Parathyroid adenoma (tissue), 2 donors: ENCODE results near the gene AGPS.

Source experiments
- H2AFZ ChIP-seq: fragments of 300-600 bp; sonication (generic); one replicate; pipeline ENCODE4 v1.7.0; 2017; ENCODE audit warnings: antibody characterized with exemption, mild to moderate bottlenecking
- H3K27ac ChIP-seq: fragments of 300-600 bp; sonication (generic); one replicate; pipeline ENCODE4 v1.7.0; 2017
- H3K27me3 ChIP-seq: fragments of 300-600 bp; sonication (generic); one replicate; pipeline ENCODE4 v1.7.0; 2017; ENCODE audit warnings: low read length; ENCODE audit not compliant: control insufficient read depth, insufficient read depth
- H3K36me3 ChIP-seq: fragments of 300-600 bp; sonication (generic); one replicate; pipeline ENCODE4 v1.7.0; 2017; ENCODE audit warnings: low read length; ENCODE audit not compliant: control insufficient read depth, insufficient read depth
- H3K4me1 ChIP-seq: fragments of 300-600 bp; sonication (generic); one replicate; pipeline ENCODE4 v1.7.0; 2017; ENCODE audit warnings: control low read depth
- H3K4me2 ChIP-seq: fragments of 300-600 bp; sonication (generic); one replicate; pipeline ENCODE4 v1.7.0; 2017; ENCODE audit warnings: low read length
- H3K4me3 ChIP-seq: fragments of 300-600 bp; sonication (generic); one replicate; pipeline ENCODE4 v1.7.0; 2017; ENCODE audit warnings: low read depth, low read length
- H3K79me2 ChIP-seq: fragments of 300-600 bp; sonication (generic); one replicate; pipeline ENCODE4 v1.7.0; 2017; ENCODE audit warnings: control low read depth
- H3K9ac ChIP-seq: fragments of 300-600 bp; sonication (generic); one replicate; pipeline ENCODE4 v1.7.0; 2017; ENCODE audit warnings: mild to moderate bottlenecking
- H3K9me3 ChIP-seq: fragments of 300-600 bp; sonication (generic); one replicate; pipeline ENCODE4 v1.7.0; 2017; ENCODE audit warnings: low read length; ENCODE audit not compliant: control insufficient read depth
- CTCF ChIP-seq: fragments of 300-600 bp; sonication (generic); IDR thresholded peaks from one replicate; pipeline ENCODE4 v1.7.0; 2017; ENCODE audit warnings: antibody characterized with exemption, mild to moderate bottlenecking
- donor health status: primary hyperparathyroidism.

The AGPS gene

GRCh38 chr2:177506998-177507397 lies 114.4 kb downstream of the AGPS start:
- no peak for TF ChIP-seq CTCF
- Histone ChIP-seq H3K27ac (no peak overlapping the region), H3K4me1 (no peaks in the 10 kb centered on the region), H3K4me3 (no peak overlapping the region), H3K36me3 (no peaks in the 10 kb centered on the region), H3K9ac (no peak overlapping the region), H3K9me3 (no peaks in the 10 kb centered on the region), H3K27me3 (no peaks in the 10 kb centered on the region), H3K79me2 (no peaks in the 10 kb centered on the region), H3K4me2 (no peak overlapping the region), H2AFZ (no peak overlapping the region)

GRCh38 chr2:177516824-177517544 lies 124.4 kb downstream of the AGPS start:
- no peaks in the 10 kb centered on the region for H3K27me3 ChIP-seq
- H3K27ac ChIP-seq: no peak overlapping the region
- no peaks in the 10 kb centered on the region for H3K9me3 ChIP-seq
- H3K4me1 ChIP-seq: peaks cover 4% of the 10 kb centered on the region
- no peak overlapping the region for H3K4me2 ChIP-seq
- H3K79me2 ChIP-seq: no peaks in the 10 kb centered on the region
- H3K36me3 ChIP-seq: no peaks in the 10 kb centered on the region
- H3K4me3 ChIP-seq: no peak overlapping the region
- H2AFZ ChIP-seq: no peak overlapping the region
- no peak overlapping the region for H3K9ac ChIP-seq
- no peak for TF ChIP-seq CTCF

- Histone ChIP-seq H3K4me2 (no peak overlapping the region), H3K27me3 (no peaks in the 10 kb centered on the region), H3K4me3 (no peak overlapping the region), H3K9ac (no peak overlapping the region), H3K36me3 (no peaks in the 10 kb centered on the region), H3K27ac (no peak overlapping the region), H2AFZ (no peak overlapping the region), H3K79me2 (no peaks in the 10 kb centered on the region), H3K4me1 (peaks cover 4% of the 10 kb centered on the region), H3K9me3 (no peaks in the 10 kb centered on the region)
- no peak for TF ChIP-seq CTCF
These were observed 126.2 kb downstream of the AGPS start for GRCh38 chr2:177518754-177519153.

- Histone ChIP-seq H3K4me2 (no peak overlapping the region), H3K27ac (no peak overlapping the region), H3K36me3 (no peaks in the 10 kb centered on the region), H3K9me3 (no peaks in the 10 kb centered on the region), H2AFZ (no peak overlapping the region), H3K27me3 (no peaks in the 10 kb centered on the region), H3K4me3 (no peak overlapping the region), H3K4me1 (peaks cover 4% of the 10 kb centered on the region), H3K79me2 (no peaks in the 10 kb centered on the region), H3K9ac (no peak overlapping the region)
- no peak for TF ChIP-seq CTCF
These were observed 127.1 kb downstream of the AGPS start for GRCh38 chr2:177519534-177520115.

- Histone ChIP-seq H3K4me2 (no peak overlapping the region), H2AFZ (no peak overlapping the region), H3K36me3 (no peaks in the 10 kb centered on the region), H3K79me2 (no peaks in the 10 kb centered on the region), H3K27ac (no peak overlapping the region), H3K27me3 (no peaks in the 10 kb centered on the region), H3K9ac (no peak overlapping the region), H3K4me1 (no peaks in the 10 kb centered on the region), H3K4me3 (no peak overlapping the region), H3K9me3 (no peaks in the 10 kb centered on the region)
- TF ChIP-seq CTCF: no peak
These were observed 127.8 kb downstream of the AGPS start for GRCh38 chr2:177520324-177520723.
